ENCODE results near the gene OOSP2.

OOSP2 gene

GRCh38 chr11:60080535-60080934 is 40.3 kb downstream of the OOSP2 start:
- no peak for DNase-seq (ENCODE audit: low spot score)

DNA sequence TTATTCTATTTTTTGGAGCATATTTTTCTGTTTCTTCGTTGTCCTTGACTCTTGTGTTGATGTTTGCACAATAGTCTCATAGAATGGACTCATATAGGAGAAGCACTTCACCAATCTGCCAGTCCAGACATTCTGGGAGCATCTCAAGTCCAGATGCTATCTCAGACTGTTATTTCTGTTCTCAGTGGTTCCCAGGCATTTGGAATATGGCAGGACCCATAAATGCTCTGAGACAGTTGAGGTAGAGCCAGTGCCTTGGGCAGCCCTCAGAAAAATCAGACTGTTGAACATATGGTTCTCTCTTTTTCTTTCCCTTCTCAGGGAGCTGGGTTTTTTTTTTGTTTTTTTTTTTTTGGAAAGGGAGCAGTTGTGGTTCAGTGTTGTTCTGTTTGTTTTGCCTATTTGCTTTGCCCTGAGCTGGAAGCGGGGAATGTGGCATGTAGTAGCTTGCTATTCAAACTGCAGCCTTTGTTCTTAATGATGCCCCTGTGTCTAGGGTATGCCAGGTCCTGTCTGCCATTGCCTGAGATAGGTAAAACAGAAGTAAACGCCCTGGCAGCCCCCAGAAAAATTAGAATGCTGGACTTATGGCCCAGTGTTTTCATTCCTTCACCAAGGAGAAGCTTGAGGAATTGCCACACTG is 44.5 kb downstream of the OOSP2 start:
- DNase-seq (ENCODE audit: low spot score), result no peak

DNA sequence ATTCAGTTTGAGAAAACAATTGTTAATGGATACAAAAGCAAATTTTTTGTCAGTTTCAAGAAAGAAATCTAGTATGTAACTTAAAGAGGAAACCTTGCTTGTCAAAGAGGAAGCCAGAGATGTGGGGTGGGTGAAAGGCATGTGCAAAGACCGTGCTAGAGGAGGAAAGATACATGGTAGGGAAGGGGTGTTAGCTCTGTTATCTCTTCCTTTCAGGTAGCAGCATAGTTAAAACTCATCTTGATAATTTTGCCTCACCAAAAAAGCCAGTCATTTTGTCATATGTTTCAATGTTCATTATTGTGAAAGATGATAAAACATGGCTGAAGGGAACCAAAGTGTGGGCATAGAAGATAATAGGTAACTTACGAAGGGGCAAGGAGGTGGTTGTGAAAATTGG is 45.7 kb downstream of the OOSP2 start:
- no peak for DNase-seq (ENCODE audit: low spot score)

DNA sequence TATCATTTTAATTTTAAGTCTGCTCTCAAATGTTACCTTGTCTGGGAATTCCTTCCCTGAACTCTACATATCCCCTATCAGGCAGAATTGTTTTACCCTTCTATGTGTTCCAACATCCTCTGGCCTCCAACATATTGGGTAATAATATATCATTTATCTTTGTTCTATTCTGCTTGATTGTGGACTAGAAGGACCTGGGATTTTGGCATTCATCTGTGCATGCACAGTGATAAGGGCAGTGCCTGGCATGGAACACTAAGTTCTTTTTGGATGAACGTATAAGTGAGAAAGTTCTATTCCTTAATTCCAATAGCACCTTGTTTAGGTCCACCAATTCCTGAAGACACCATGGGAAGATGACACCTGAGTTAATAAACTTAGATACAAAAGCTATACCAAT is 47.0 kb downstream of the OOSP2 start:
- no peak for DNase-seq (ENCODE audit: low spot score)

DNA sequence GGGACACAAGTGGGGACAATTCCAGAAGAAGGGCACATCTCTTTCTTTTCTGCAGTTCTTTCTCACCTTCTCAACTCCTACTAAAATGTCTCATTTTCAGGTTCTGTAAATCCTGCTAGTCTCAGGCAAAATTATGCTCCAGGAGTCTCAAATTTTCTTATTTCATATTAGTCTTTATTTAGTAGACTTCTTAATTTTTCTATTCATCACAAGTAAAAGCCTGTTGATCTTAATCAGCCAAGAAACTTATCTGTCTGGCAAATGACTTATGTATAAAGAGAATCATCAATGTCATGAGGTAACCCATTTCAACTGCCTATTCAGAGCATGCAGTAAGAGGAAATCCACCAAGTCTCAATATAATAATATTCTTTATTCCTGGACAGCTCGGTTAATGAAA is 48.2 kb downstream of the OOSP2 start, which contains the start of gene MS4A2:
Gene MS4A2, plus strand, starts transcription at position 301 of the 400 bp plus-strand sequence. CDS start 102 bp downstream, outside the sequence.
- DNase-seq (ENCODE audit: low spot score), result no peak

GRCh38 chr11:60095477-60096120 is 55.4 kb downstream of the OOSP2 start:
- no peak for DNase-seq (ENCODE audit: low spot score)

DNA sequence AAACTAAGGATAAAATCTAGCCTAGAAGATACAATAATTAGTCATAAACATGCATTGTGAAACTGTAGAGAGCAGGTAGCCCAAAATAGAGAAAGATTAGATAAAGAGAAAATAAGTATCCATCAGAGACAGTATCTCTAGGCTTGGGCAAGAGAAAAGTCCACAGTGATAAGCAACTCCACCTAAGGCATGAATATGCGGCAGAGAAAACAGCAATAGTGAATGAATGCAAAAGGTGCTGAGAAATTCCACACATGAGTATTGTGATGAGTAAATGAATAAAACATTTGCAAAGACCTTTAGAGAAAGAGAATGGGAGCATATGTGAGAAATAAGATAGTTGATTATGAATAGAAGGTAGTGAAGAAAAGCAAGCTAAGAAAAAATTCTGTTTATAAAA is 57.0 kb downstream of the OOSP2 start:
- no peak for DNase-seq (ENCODE audit: low spot score)

Data from Ammon's horn (tissue), 1 donor.